HG02973 (cell line): ENCODE data around the gene GRK3.
"Not testable (repeated sequence)": the region's sequence is repeated elsewhere in the genome, so short reads cannot be mapped to it uniquely, and the experiment has no call there.

Experiments used
- ATAC-seq: cut with Tn5 transposase; IDR thresholded peaks from one replicate; pipeline ENCODE4 v1.9.1; 2021; ENCODE audit warnings: moderate library complexity; ENCODE audit not compliant: unreplicated experiment

GRK3 gene

DNA sequence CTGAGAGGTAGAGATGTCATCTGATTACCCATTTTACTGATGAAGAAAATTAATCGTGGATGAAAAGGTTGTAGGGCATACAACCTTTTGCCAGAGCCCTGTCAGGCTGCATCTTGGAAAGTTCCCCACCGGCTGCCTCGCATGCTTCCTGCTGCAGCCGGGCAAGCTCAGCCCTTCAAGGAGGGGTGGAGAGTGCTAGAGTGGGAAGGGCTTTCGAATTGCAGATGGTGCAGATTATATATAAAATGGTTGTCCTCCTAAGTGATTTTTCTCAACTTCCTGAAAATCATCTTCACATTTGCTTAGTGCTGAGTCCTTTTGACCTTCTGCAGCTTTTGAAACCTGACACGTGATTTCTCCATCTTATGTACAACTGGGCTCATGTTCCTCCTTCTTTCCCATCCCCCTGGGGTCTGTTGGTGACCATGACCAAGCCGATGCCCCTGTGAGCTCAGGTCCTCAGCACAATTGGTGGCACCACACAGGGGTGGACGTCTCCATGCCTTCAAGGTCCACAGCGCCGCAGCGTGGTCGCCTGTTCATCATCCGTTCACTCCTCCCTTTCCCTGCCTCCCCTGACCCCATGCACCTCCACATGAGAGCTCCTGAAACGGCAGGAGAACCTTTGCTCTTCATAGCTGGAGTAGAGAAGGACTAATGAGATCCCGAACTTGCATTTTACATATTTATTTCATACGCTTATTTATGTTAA, 129.9 kb downstream of the GRK3 start:
- ATAC-seq = no peak

DNA sequence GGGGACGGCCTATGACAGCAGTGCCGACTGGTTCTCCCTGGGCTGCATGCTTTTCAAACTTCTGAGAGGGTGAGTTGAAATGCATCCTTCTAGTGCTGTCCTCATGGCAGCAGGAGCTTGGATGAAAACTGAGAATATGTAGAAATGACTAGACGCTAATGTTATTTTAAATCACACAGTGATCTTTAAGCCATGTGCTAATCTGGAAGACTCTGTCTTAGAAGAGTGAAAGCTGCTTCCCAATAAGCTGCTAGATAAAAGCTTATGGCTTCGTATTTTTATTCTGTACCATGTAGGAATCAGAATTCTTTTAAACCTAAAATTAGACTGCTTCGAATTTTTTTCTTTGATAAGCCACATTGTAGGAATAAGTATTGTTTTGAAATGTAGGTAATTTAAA, 130.7 kb downstream of the GRK3 start:
- no peak for ATAC-seq

DNA sequence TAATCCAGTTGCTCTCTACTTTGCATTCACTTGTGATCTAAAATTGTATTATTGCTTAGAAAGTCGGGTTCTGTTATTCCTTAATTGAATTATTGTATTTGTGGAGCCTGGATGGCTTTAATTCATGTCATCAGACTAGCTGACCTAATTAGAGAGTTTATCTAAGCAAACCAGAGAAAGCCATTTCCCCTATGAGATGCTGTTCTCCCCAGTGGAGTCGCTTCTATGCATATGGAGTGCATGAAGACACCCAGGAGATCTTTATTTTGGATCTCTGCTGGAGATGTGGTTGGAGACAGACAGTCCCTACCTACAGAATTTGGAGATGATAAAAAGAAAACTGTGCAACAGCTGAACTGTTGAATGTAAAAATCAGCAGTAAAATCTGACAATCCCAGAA, 132.3 kb downstream of the GRK3 start:
- ATAC-seq = no peak

DNA sequence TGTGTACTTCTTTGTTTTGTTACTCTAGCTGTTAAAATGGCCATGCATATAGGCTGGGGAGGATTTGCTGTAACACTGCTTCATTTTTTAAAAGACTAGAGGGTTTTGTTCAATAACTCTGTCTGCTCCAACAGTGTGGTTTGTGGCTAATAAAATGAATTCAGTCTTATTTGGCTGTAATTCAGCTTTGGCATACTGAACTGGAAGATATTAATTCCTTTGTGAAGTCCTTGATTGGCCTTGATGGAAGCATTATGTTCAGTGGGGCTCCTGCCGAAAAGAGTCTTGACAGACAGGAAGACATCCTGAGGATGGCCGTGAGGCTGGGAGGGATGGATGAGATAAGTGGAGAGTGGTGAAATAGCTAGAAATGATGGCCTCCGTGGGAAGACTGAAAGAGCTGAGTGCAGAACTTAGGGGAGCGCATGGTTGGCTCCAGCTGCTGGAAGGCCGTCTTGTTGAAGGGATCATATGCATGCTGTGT, 132.7 kb downstream of the GRK3 start:
- no peak for ATAC-seq

DNA sequence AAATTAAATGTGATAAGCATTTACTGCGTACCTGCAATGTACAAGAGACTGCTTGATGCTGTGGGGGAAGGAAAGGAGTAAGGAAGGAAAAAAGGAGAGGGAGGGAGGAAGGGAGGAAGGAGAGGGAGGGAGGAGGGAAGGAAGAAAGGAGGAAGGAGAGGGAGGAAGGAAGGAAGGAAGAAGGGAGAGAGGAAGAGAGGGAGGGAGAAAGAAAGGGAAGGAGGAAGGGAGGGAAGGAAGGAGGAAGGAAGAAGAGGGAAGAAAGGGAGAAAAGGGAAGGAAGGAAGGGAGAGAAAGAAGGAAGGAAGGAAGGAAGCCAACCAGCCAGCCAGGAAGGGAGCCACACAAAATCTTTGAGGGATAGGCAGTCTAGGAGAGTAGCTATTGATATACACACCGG, 133.5 kb downstream of the GRK3 start:
- ATAC-seq = no peak

DNA sequence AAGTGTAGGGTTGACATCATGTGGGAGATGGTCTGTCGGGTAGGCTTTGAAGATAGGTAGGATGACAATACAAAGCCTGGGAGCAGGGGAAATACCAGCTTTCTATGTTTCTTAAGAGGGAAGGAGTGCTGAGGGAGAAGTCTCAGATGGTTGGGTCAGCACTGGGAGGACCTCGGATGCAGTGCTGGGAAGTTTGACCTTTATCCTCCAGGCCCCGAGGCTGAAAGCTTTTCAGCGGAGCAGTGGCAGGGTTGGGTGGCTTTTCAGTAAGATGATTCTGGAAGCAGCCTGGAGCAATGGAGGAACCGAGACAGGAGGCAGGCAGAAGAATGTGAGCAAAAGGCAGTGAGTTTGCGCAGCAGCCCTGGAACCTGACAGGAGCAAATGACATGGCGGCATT, 134.0 kb downstream of the GRK3 start:
- ATAC-seq = no peak

- no peak for ATAC-seq
Measured at GRCh38 chr22:25698978-25699377, 134.5 kb downstream of the GRK3 start.

GRCh38 chr22:25701056-25701780, 136.7 kb downstream of the GRK3 start:
- ATAC-seq = no peak

- ATAC-seq = no peak
Measured at GRCh38 chr22:25702040-25702439, 137.6 kb downstream of the GRK3 start.

- no peak for ATAC-seq
Measured at GRCh38 chr22:25702571-25703167, 138.2 kb downstream of the GRK3 start.

- ATAC-seq = no peak
Measured at GRCh38 chr22:25704701-25705100, 140.2 kb downstream of the GRK3 start.

- no peak for ATAC-seq
Measured at GRCh38 chr22:25706197-25706596, 141.7 kb downstream of the GRK3 start.

DNA sequence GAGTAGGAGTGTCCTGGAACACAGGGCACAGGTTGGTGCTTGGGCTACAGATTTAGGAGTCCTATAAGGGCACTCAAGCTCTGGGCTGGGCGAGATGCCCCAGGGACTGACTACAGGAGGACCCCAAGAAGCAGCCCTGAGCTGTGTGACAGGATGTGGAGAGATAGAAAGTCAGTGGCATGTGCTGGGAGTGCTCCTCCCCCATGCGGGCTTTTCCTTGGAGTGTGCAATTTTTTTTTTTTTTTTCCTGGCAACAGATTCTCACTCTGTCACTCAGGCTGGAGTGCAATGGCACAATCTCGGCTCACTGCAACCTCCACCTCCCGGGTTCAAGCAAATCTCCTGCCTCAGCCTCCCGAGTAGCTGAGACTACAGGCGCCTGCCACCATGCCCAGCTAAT, 144.0 kb downstream of the GRK3 start:
- not testable (repeated sequence) for ATAC-seq

DNA sequence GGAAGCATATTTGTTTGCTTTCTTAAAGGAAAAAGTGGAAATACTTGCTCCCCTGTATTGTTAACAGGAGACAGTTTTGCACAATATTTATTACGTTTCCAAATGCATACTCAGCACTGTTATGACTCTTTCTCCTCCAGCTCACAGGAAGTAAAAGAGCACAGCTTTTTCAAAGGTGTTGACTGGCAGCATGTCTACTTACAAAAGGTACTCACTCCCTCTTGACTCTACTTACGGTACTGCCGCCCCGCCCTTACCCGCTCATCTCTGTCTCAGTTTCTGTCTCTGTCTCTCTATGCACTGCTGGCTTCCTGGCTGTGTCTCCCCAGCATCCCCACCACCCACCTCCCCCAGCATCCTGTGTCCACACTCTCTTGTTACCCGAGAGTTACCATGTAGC, 145.3 kb downstream of the GRK3 start:
- ATAC-seq = no peak

GRCh38 chr22:25710501-25710900, 146.0 kb downstream of the GRK3 start:
- ATAC-seq = no peak

DNA sequence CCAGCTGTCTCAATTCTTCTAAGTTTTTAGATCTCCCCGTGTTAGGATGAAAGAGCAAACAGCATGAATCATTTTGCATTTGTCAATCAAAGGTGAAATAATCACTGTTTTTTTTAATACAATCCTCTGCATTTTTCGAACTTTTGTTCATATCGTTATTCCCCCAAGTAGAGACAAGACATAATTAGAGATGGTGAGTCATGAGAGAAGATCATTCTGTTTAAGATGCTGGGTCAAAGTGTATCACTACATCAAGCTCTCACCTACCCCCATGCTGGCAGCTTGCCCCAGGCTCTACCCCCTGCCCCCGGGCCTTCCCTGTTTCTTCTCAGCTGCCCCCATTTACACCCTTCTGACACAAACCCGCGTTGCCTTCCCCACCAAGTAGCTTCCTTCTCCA, 147.0 kb downstream of the GRK3 start:
- ATAC-seq = no peak

DNA sequence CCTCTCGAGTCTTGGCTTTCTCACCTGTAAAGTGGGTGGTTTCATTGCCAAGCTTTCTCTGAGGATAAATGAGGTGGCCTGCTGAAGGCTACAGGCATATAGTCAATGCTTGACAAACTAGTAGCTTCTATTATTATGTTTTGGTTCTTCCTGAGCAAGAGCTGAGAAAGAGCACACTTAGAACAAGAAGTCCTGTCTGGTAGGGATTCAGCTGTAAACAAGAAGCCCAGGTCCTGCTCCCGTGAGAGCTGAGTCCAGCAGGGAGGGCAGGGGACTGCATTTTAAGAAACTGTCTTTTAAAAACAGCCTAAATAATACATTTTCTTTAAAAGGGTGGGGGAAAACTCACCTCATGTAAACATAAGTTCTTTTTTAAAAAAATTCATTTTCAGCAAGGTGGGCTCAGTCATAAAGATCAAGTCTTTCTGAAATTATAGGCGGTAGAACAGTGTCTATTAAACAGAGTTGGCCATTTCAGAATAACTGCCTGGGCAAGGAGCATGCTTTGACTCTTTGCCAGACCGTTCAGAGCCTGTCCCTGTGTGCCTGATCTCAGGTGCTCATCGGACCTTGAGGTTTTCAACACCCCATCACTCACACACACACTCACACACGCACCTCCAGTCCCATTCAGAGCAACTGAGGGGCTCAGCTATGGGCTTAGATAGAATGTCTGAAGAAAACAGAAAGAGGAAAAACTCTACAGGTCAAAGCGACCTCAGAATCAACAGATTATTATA, 148.4 kb downstream of the GRK3 start:
- no peak for ATAC-seq

GRCh38 chr22:25714070-25714469, 149.6 kb downstream of the GRK3 start:
- ATAC-seq = no peak

DNA sequence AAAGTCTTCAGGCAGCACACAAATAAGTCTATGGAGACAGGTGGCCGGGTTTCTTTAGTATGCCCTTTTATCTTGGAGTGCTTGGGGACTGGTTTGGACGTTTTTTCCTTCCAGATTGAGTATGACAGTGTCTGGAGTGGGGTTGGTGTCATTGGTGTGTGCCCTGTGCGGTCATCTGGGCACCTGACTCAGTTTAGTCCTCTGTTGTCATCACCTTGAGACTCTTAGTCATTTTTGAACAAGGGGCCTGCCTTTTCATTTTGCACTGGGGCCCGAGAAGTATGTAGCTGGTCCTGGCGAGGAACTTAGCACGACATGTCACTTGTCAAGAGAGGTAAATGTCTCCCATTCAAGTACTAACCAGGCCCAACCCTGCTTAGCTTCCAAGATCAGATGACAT, 150.3 kb downstream of the GRK3 start:
- ATAC-seq = no peak

DNA sequence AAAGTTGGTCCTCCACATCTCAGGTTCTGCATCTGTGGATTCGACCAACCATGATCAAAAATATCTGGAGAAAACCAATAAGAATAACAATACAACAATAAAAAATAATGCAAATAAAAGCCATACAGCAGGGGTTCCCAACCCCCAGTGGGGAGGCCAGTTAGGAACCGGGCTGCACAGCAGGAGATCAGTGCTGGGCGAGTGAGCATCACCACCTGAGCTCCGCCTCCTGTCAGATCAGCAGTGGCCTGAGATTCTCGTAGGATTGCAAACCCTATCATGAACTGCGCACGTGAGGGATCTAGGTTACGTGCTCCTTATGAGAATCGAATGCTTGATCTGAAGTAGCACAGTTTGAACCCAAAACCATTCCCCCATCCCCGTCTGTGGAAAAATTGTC, 152.2 kb downstream of the GRK3 start:
- ATAC-seq = no peak

GRCh38 chr22:25718135-25718840, 153.8 kb downstream of the GRK3 start:
- ATAC-seq = no peak
